Measurements from ENCODE around the gene GRPEL1.

GRCh38 chr4:7024336-7024890 lies 43.5 kb downstream of the GRPEL1 start:
- TF ChIP-seq POLR2A (IDR thresholded peaks at IDR 0.05; ENCODE audit: low read depth) (no peak), CTCF (IDR thresholded peaks at IDR 0.05) (no peak), POLR2AphosphoS5 (IDR thresholded peaks at IDR 0.05) (no peak)
